H1 (cell line): Measurements from ENCODE around the gene FAM3B. TPM values are rescaled to one million over a fixed set of nuclear protein-coding genes. Genes with fewer than 3 reads are reported as not detected.
A peak's percentile ranks its signal among the peaks of the same experiment; 100 is the strongest.

ENCODE experiments used
- CTCF ChIA-PET: fragments of 300-600 bp; sonication (Branson Sonifier 250); formaldehyde crosslinking; loops from one replicate; lab custom pipeline; 2021; ENCODE audit not compliant: partially characterized antibody; lab: Charles Lee
- POLR2A ChIA-PET: fragments of 300-600 bp; sonication (Branson Sonifier 250); formaldehyde crosslinking; loops from one replicate; lab custom pipeline; 2021; ENCODE audit warnings: inconsistent platforms; ENCODE audit not compliant: partially characterized antibody; lab: Charles Lee
- DNase-seq, 2 experiments: peaks; one replicate each; pipeline versions ENCODE4 v3.0.0 to v3.0.0-alpha.2; 2010 to 2022; ENCODE audit warnings: low spot score in 2 of 2, low read depth in 1 of 2, mixed read lengths in 1 of 2
- FAIRE-seq: peaks from 2 replicates; lab custom pipeline; 2011; peaks lifted over from hg19 to GRCh38; lab: Jason Lieb, UNC
- H2AFZ ChIP-seq: 2 replicates; pipeline ENCODE4 v1.8.1; 2012; ENCODE audit warnings: low read length, inconsistent platforms
- H2AK5ac ChIP-seq: 2 replicates; pipeline ENCODE4 v1.6.1; 2013; ENCODE audit warnings: low read depth, low read length
- H2BK120ac ChIP-seq: replicated peaks from 2 replicates; pipeline ENCODE3; 2013; ENCODE audit warnings: low read depth, low read length, inconsistent platforms
- H2BK12ac ChIP-seq: 2 replicates; pipeline ENCODE4 v1.6.1; 2013; ENCODE audit warnings: low read depth, low read length
- H2BK15ac ChIP-seq: 2 replicates; pipeline ENCODE4 v1.6.1; 2013; ENCODE audit warnings: low read length
- H2BK20ac ChIP-seq: 2 replicates; pipeline ENCODE4 v1.6.1; 2013; ENCODE audit warnings: low read length
- H2BK5ac ChIP-seq: 2 replicates; pipeline ENCODE4 v1.6.1; 2013; ENCODE audit warnings: low read depth, low read length
- H3K14ac ChIP-seq: 2 replicates; pipeline ENCODE4 v1.6.1; 2013; ENCODE audit warnings: inconsistent platforms; ENCODE audit not compliant: insufficient read length
- H3K18ac ChIP-seq: 2 replicates; pipeline ENCODE4 v1.6.1; 2013; ENCODE audit warnings: low read length; ENCODE audit errors: extremely low read depth
- H3K23ac ChIP-seq: 2 replicates; pipeline ENCODE4 v1.6.1; 2013; ENCODE audit warnings: inconsistent platforms; ENCODE audit not compliant: insufficient read length
- H3K23me2 ChIP-seq: 2 replicates; pipeline ENCODE4 v1.6.1; 2013; ENCODE audit warnings: low read depth, low read length
- H3K27ac ChIP-seq: 2 replicates; pipeline ENCODE4 v1.6.1; 2011; ENCODE audit warnings: low read depth, low read length, inconsistent platforms
- H3K27me3 ChIP-seq, 4 experiments: replicated peaks in 1 of 4; 1 replicate in 1 of 4; 2 replicates in 3 of 4; pipeline versions ENCODE4 v1.6.1 to v1.8.1; 2011 to 2013; ENCODE audit warnings: low read length in 3 of 4, mild to moderate bottlenecking in 3 of 4, inconsistent platforms in 2 of 4, mixed read lengths in 2 of 4, moderate library complexity in 1 of 4; ENCODE audit not compliant: control insufficient read depth in 3 of 4, insufficient read depth in 3 of 4; ENCODE audit errors: extremely low read depth in 1 of 4
- H3K36me3 ChIP-seq, 4 experiments: 2 replicates each; pipeline versions ENCODE4 v1.6.1 to v1.8.1; 2011 to 2013; ENCODE audit warnings: mild to moderate bottlenecking in 4 of 4, low read length in 3 of 4, moderate library complexity in 2 of 4, control low read depth in 1 of 4, inconsistent platforms in 1 of 4; ENCODE audit not compliant: insufficient read depth in 4 of 4, control insufficient read depth in 2 of 4
- H3K4ac ChIP-seq: replicated peaks from 2 replicates; pipeline ENCODE3; 2013; ENCODE audit warnings: low read length, low read depth, mixed read lengths, inconsistent platforms; ENCODE audit not compliant: insufficient read length
- H3K4me1 ChIP-seq, 4 experiments: replicated peaks in 1 of 4; 1 replicate in 1 of 4; 2 replicates in 3 of 4; pipeline versions ENCODE4 v1.6.1 to v1.8.1; 2011 to 2013; ENCODE audit warnings: low read length in 3 of 4, inconsistent platforms in 2 of 4, mixed read lengths in 1 of 4; ENCODE audit not compliant: insufficient read depth in 4 of 4, control insufficient read depth in 3 of 4
- H3K4me2 ChIP-seq, 2 experiments: 2 replicates each; pipeline versions ENCODE4 v1.6.1 to v1.8.1; 2011 to 2013; ENCODE audit warnings: low read depth in 2 of 2, low read length in 2 of 2, control low read depth in 1 of 2, inconsistent platforms in 1 of 2, mild to moderate bottlenecking in 1 of 2; ENCODE audit not compliant: insufficient read depth in 1 of 2
- H3K4me3 ChIP-seq, 4 experiments: fragments of 200-600, 300-600 bp in 1 of 4; sonication (generic), shearing (Covaris generic), sonication (Bioruptor Twin) in 1 of 4; 2 replicates each; pipeline versions ENCODE4 v1.5.1 to v1.8.1; 2011 to 2016; ENCODE audit warnings: low read length in 4 of 4, low read depth in 3 of 4, control low read depth in 2 of 4, inconsistent platforms in 2 of 4, mild to moderate bottlenecking in 2 of 4, mixed read lengths in 1 of 4, moderate library complexity in 1 of 4; ENCODE audit not compliant: insufficient read depth in 2 of 4; ENCODE audit errors: extremely low read depth in 1 of 4
- H3K56ac ChIP-seq: replicated peaks from 2 replicates; pipeline ENCODE3; 2013; ENCODE audit warnings: low read depth, mild to moderate bottlenecking, mixed read lengths, low read length, inconsistent platforms; ENCODE audit not compliant: insufficient read length
- H3K79me1 ChIP-seq: 2 replicates; pipeline ENCODE4 v1.6.1; 2013; ENCODE audit warnings: low read depth, low read length, control low read depth
- H3K79me2 ChIP-seq, 2 experiments: 2 replicates each; pipeline versions ENCODE4 v1.6.1 to v1.8.1; 2012 to 2013; ENCODE audit warnings: low read length in 2 of 2, mild to moderate bottlenecking in 2 of 2, inconsistent platforms in 1 of 2; ENCODE audit not compliant: insufficient read depth in 2 of 2, control insufficient read depth in 1 of 2
- H3K9ac ChIP-seq, 4 experiments: replicated peaks in 1 of 4; 1 replicate in 1 of 4; 2 replicates in 3 of 4; pipeline versions ENCODE4 v1.6.1 to v1.8.1; 2011 to 2013; ENCODE audit warnings: low read depth in 3 of 4, low read length in 3 of 4, control low read depth in 2 of 4, mild to moderate bottlenecking in 2 of 4, moderate library complexity in 2 of 4, inconsistent platforms in 1 of 4; ENCODE audit errors: extremely low read depth in 1 of 4
- H3K9me3 ChIP-seq, 2 experiments: 2 replicates each; pipeline versions ENCODE4 v1.6.1 to v1.8.1; 2012 to 2013; ENCODE audit warnings: mild to moderate bottlenecking in 2 of 2, moderate library complexity in 2 of 2, control low read depth in 1 of 2, inconsistent platforms in 1 of 2, low read depth in 1 of 2, low read length in 1 of 2, mixed read lengths in 1 of 2; ENCODE audit not compliant: insufficient read depth in 2 of 2
- H4K20me1 ChIP-seq, 2 experiments: replicated peaks in 1 of 2; 2 replicates each; pipeline versions ENCODE3 to v1.8.1; 2011 to 2013; ENCODE audit warnings: inconsistent platforms in 2 of 2, low read length in 2 of 2, mild to moderate bottlenecking in 1 of 2; ENCODE audit not compliant: insufficient read depth in 2 of 2, control insufficient read depth in 1 of 2
- H4K5ac ChIP-seq: 2 replicates; pipeline ENCODE4 v1.6.1; 2013; ENCODE audit warnings: low read length, low read depth, mixed read lengths, inconsistent platforms; ENCODE audit not compliant: insufficient read length
- H4K8ac ChIP-seq: 2 replicates; pipeline ENCODE4 v1.8.0; 2013; ENCODE audit warnings: mild to moderate bottlenecking, moderate library complexity, low read length, inconsistent platforms; ENCODE audit not compliant: insufficient read depth; ENCODE audit errors: extremely low read depth
- H4K91ac ChIP-seq: replicated peaks from 2 replicates; pipeline ENCODE3; 2013; ENCODE audit warnings: low read length, mixed read lengths, inconsistent platforms; ENCODE audit not compliant: insufficient read length
- CEBPB ChIP-seq: IDR thresholded peaks from 2 replicates; pipeline ENCODE4 v1.6.1; 2012; ENCODE audit warnings: low read depth, low read length
- CREB1 ChIP-seq: IDR thresholded peaks from 2 replicates; pipeline ENCODE4 v1.6.1; 2012; ENCODE audit warnings: inconsistent platforms
- E2F6 ChIP-seq: IDR thresholded peaks from 2 replicates; pipeline ENCODE4 v1.6.1; 2012; ENCODE audit warnings: inconsistent platforms
- FOSL1 ChIP-seq: IDR thresholded peaks from 2 replicates; pipeline ENCODE4 v1.6.1; 2011; ENCODE audit warnings: mild to moderate bottlenecking, low read depth, low read length, moderate library complexity; ENCODE audit not compliant: insufficient read depth
- KDM1A ChIP-seq: fragments of 200-600, 300-600 bp; sonication (generic); IDR thresholded peaks from 2 replicates; pipeline ENCODE4 v1.7.1; 2016; ENCODE audit warnings: mild to moderate bottlenecking, low read length, borderline replicate concordance
- NRF1 ChIP-seq: IDR thresholded peaks from 2 replicates; pipeline ENCODE4 v1.6.1; 2011; ENCODE audit warnings: mild to moderate bottlenecking, low read depth, low read length, improper control_type of control experiment
- PHF8 ChIP-seq: fragments of 200-600 bp; sonication (generic); conservative IDR thresholded peaks from 2 replicates; pipeline ENCODE4 v1.7.1; 2012; ENCODE audit warnings: low read depth, mild to moderate bottlenecking, inconsistent platforms, low read length, moderate library complexity
- POLR2A ChIP-seq, 2 experiments: IDR thresholded peaks; 1 replicate in 1 of 2; 2 replicates in 1 of 2; pipeline ENCODE4 v1.6.1; 2011; ENCODE audit warnings: low read depth in 2 of 2, low read length in 2 of 2, mild to moderate bottlenecking in 2 of 2; ENCODE audit errors: control extremely low read depth in 1 of 2
- RBBP5 ChIP-seq: IDR thresholded peaks from 2 replicates; pipeline ENCODE4 v1.7.1; 2012; ENCODE audit warnings: low read depth, mild to moderate bottlenecking, inconsistent platforms, low read length, moderate library complexity, borderline replicate concordance
- RNF2 ChIP-seq: fragments of 200-900, 300-1000 bp; sonication (generic); IDR thresholded peaks from 2 replicates; pipeline ENCODE4 v1.7.1; 2016; ENCODE audit warnings: borderline replicate concordance, low read depth, mild to moderate bottlenecking, antibody characterized with exemption, low read length; ENCODE audit not compliant: poor library complexity, severe bottlenecking; ENCODE audit errors: missing control alignments
- SIX5 ChIP-seq: IDR thresholded peaks from 2 replicates; pipeline ENCODE4 v1.6.1; 2011; ENCODE audit warnings: mild to moderate bottlenecking, low read depth, low read length
- SRF ChIP-seq: IDR thresholded peaks from 2 replicates; pipeline ENCODE4 v1.6.1; 2011; ENCODE audit warnings: mild to moderate bottlenecking, low read depth, low read length, moderate library complexity
- TBP ChIP-seq: IDR thresholded peaks from 2 replicates; pipeline ENCODE4 v1.6.1; 2011; ENCODE audit warnings: low read depth, low read length, improper control_type of control experiment
- WGBS, 2 experiments: shearing (Covaris generic) in 1 of 2; methylation state at CpG; one replicate each; pipeline versions ENCODE4 v1.1.6 to v1.1.7; 2013 to 2015; ENCODE audit warnings: low lambda C conversion rate in 2 of 2, mixed read lengths in 2 of 2, inconsistent platforms in 1 of 2, low coverage in 1 of 2, missing lambda C conversion rate in 1 of 2; ENCODE audit not compliant: insufficient replicate concordance in 2 of 2, insufficient coverage in 1 of 2, insufficient read length in 1 of 2; ENCODE audit errors: extremely low coverage in 1 of 2, missing lambda C conversion rate in 1 of 2; 5-methylcytosine and 5-hydroxymethylcytosine counted together
- polyA plus RNA-seq, 7 experiments: library from polyadenylated mRNA; depleted of rRNA in 3 of 7; stranded (reverse) in 5 of 7; unstranded in 2 of 7; fragments of >200 nt in 5 of 7; fragments of 200-250 nt in 2 of 7; gene quantifications; 1 replicate in 5 of 7; 2 replicates in 1 of 7; 4 replicates in 1 of 7; pipeline versions ENCODE4 v1.2.1 to v1.2.3, GENCODE V29; 2011 to 2013; ENCODE audit warnings: missing spikeins in 2 of 7, mixed read lengths in 2 of 7
- total RNA-seq: library from RNA; stranded (reverse); fragmentation: NEBNext Ultra II Directional; extraction: Animal tissue kit (Norgen Biotek cat#: 25700); gene quantifications from 2 replicates; pipeline ENCODE4 v1.2.1, GENCODE V29; 2021

Gene FAM3B
- total and polyA plus RNA-seq, 2 of the 8 experiments (the other 6 are each of a cell fraction or from before 2014, with no cell fraction given): 2.0 TPM

GRCh38 chr21:41368735-41369104, 52.1 kb downstream of the FAM3B start:
- Histone ChIP-seq H2AK5ac (no peak overlapping the region), H2BK12ac (peak overlapping the region; percentile 28; the same call in 1 of the 2 replicates), H3K56ac (no peak overlapping the region), H3K36me3 (no peaks in the 10 kb centered on the region), H3K23ac (no peak overlapping the region), H2AFZ (peak overlapping the region; percentile 90; the same call in 1 of the 2 replicates), H2BK20ac (0 out of 2 replicates have a peak overlapping the region, but pooled peaks have one; percentile 8), H3K79me2 (no peaks in the 10 kb centered on the region), H4K20me1 (no peaks in the 10 kb centered on the region), H3K27ac (no peak overlapping the region), H3K9ac (no peak overlapping the region), H4K5ac (no peak overlapping the region), H3K4ac (no peak overlapping the region), H3K23me2 (no peaks in the 10 kb centered on the region; the same call in 1 of the 2 replicates), H3K18ac (0 out of 2 replicates have a peak overlapping the region, but pooled peaks have one; percentile 27), H3K4me3 (peak overlapping the region in 2 of 4 experiments; percentile 43 to 59; a peak in 3 of 8 replicates), H3K4me2 (peak overlapping the region; percentile 79 to 87; a peak in 3 of 4 replicates), H2BK15ac (0 out of 2 replicates have a peak overlapping the region, but pooled peaks have one; percentile 50), H4K8ac (peak overlapping the region; percentile 68; the same call in 1 of the 2 replicates), H3K79me1 (no peaks in the 10 kb centered on the region), H3K14ac (no peak overlapping the region), H3K27me3 (peaks cover 0 to 1% (median 0%) of the 10 kb centered on the region in 4 experiments; a peak in 1 of 7 replicates), H3K4me1 (peaks cover 0 to 15% (median 3%) of the 10 kb centered on the region in 4 experiments; a peak in 5 of 7 replicates), H4K91ac (peak overlapping the region; percentile 69), H2BK5ac (no peak overlapping the region), H3K9me3 (no peaks in the 10 kb centered on the region), H2BK120ac (peak overlapping the region; percentile 85)
- ChIA-PET CTCF (interaction anchor here (0.7 to 7.3 kb wide), 24 partner anchors 9 to 243 kb away, joined by 3 to 53 read pairs (median 4); partner anchors contain the start of gene MX2), POLR2A (interaction anchor here (0.6 to 1.8 kb wide), 3 partner anchors 8 to 94 kb away, joined by 3 to 6 read pairs (median 4); no protein-coding TSS in a partner anchor)
- no peak for FAIRE-seq
- 71% methylated on average over 4 of the region's 4 CpGs; no CpG with 5 or more reads in 1 of the 2 experiments for WGBS, 2 experiments
- DNase-seq: no peak
- TF ChIP-seq CREB1 (no peak), SIX5 (no peak), E2F6 (no peak), FOSL1 (no peak), NRF1 (no peak), SRF (no peak), CEBPB (no peak), KDM1A (no peak), TBP (no peak), RNF2 (no peak), POLR2A (IDR thresholded peaks at IDR 0.05; ENCODE audit: control extremely low read depth in 1 of 2, low read depth in 2 of 2, low read length in 2 of 2) (no peak), RBBP5 (no peak), PHF8 (no peak)
